Tibial nerve (tissue), 4 donors: Measurements from ENCODE around the gene RPP30. TPM values are rescaled to one million over a fixed set of nuclear protein-coding genes. Genes with fewer than 3 reads are reported as not detected.

Experiments
- DNase-seq, 2 donors: peaks; one replicate each; pipeline ENCODE4 v3.0.0-alpha.2; 2019; ENCODE audit warnings: low spot score in 2 of 2
- H3K27ac ChIP-seq, 4 donors: fragments of 200-600 bp; sonication (generic) in 3 of 4; one replicate each; pipeline ENCODE4 v1.5.1; 2017 to 2019; ENCODE audit warnings: mild to moderate bottlenecking in 1 of 4
- H3K27me3 ChIP-seq, 2 donors: fragments of 200-600 bp; sonication (generic) in 1 of 2; one replicate each; pipeline versions ENCODE4 v1.5.1 to v1.6.0; 2017 to 2019
- H3K36me3 ChIP-seq, 3 donors: fragments of 200-600 bp; sonication (generic); one replicate each; pipeline ENCODE4 v1.5.1; 2018 to 2019
- H3K4me1 ChIP-seq, 4 donors: fragments of 200-600 bp; sonication (generic) in 3 of 4; one replicate each; pipeline ENCODE4 v1.5.1; 2017 to 2019
- H3K4me3 ChIP-seq, 4 donors: fragments of 200-600 bp; sonication (generic) in 3 of 4; one replicate each; pipeline ENCODE4 v1.5.1; 2017 to 2019; ENCODE audit warnings: mild to moderate bottlenecking in 1 of 4, moderate library complexity in 1 of 4
- H3K9me3 ChIP-seq, 4 donors: fragments of 200-600 bp; sonication (generic) in 3 of 4; one replicate each; pipeline ENCODE4 v1.5.1; 2017 to 2019
- CTCF ChIP-seq, 5 experiments: fragments of 200-600 bp in 3 of 5; fragments of 450-650 bp in 2 of 5; sonication (generic) in 3 of 5; IDR thresholded peaks; one replicate each; pipeline ENCODE4 v1.5.1; 2016 to 2019; ENCODE audit warnings: antibody characterized with exemption in 5 of 5, mild to moderate bottlenecking in 3 of 5, moderate library complexity in 2 of 5
- EP300 ChIP-seq, 2 donors: sonication (generic); formaldehyde crosslinking; IDR thresholded peaks; one replicate each; pipeline ENCODE4 v1.6.1; 2017; ENCODE audit warnings: antibody characterized with exemption in 2 of 2, mild to moderate bottlenecking in 1 of 2
- POLR2A ChIP-seq, 2 donors: fragments of 450-650 bp; IDR thresholded peaks; one replicate each; pipeline ENCODE4 v1.6.1; 2017; ENCODE audit warnings: antibody characterized with exemption in 2 of 2, mild to moderate bottlenecking in 2 of 2, moderate library complexity in 2 of 2
- WGBS, 2 donors: methylation state at CpG; one replicate each; pipeline ENCODE4 v1.1.5; 2018; 5-methylcytosine and 5-hydroxymethylcytosine counted together
- total RNA-seq, 4 donors: library from RNA; depleted of rRNA; stranded (reverse); fragments of >200 nt; gene quantifications; one replicate each; pipeline ENCODE4 v1.1.0, GENCODE V29; 2016

Gene RPP30
- total RNA-seq, 4 donors from 2014 or later: 19.4 to 46.5 (median 35.2) TPM

DNA sequence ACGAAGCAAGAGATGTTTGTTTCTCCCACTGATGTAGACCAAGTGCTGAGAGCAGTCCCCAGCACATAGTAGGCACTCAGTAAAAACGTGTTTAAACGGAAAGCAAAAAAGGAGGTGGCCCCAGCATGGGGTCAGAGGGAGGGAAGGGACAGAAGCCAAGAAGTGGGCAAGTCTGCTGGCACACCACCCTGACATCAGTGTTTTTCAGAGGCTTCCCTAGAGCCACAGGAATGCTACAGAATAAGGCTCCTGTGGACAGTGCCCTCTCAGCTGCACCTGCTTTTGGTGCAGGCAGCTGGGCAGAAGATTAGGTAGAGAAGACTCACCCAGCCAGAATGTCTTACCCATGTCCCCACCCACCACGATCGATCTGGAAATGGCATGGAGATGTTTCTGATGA is 57.4 kb downstream of the RPP30 start:
- 65 to 74% methylated on average over 5 of the region's 5 CpGs for WGBS, 2 donors
- Histone ChIP-seq H3K9me3 (no peaks in the 10 kb centered on the region), H3K4me1 (peaks cover 0 to 27% (median 0%) of the 10 kb centered on the region in 4 donors), H3K4me3 (no peak overlapping the region), H3K36me3 (no peaks in the 10 kb centered on the region), H3K27ac (peak overlapping the region in 1 of 4 donors; percentile 72), H3K27me3 (no peaks in the 10 kb centered on the region)
- no peak for TF ChIP-seq EP300 (IDR thresholded peaks at IDR 0.05)
- TF ChIP-seq POLR2A (IDR thresholded peaks at IDR 0.05): no peak
- TF ChIP-seq CTCF (IDR thresholded peaks at IDR 0.05): no peak
- DNase-seq: no peak

DNA sequence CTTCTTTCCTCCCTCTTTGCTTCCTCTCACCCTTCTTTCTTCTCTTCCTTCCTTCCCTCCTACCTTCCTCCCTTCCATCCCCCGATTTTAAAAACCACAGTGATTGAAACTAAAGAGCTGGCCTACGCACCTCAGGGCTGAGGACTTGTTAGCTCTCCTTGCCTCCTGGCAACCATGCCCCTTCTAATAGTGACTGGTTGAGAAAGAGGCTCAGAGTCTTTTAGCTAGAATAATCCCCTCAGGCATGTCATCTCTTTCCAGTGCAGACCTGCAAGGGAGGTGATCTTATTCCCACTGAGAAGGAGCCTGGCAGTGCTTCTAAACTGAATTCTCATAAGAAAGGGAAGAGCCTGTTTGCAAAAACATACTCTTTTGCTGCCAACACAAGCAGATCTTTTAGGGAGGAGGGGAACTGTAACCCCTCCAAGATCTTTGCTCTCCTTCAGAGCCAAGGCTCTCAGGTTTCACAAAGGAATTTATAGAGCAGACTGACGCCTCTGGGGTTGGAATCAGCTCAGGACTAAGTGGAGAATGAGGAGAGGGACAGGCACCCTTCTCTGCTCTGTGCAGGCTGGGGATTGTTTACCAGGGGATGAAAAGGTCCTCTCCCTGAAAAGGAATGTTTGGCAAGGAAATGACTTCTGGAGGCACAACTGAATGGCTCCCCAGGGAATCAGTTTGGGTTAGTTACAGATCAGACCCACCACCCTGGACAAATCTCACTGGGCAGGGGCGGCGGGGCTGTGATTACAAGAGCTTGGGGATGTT is 58.5 kb downstream of the RPP30 start:
- 31 to 42% methylated on average over 5 of the region's 5 CpGs for WGBS, 2 donors

GRCh38 chr10:90930971-90931871 is 59.4 kb downstream of the RPP30 start:
- Histone ChIP-seq H3K9me3 (no peaks in the 10 kb centered on the region), H3K36me3 (no peaks in the 10 kb centered on the region), H3K4me1 (peaks cover 0 to 27% (median 0%) of the 10 kb centered on the region in 4 donors), H3K27ac (peak overlapping the region in 3 of 4 donors; percentile 40 to 72 (median 69)), H3K27me3 (no peaks in the 10 kb centered on the region), H3K4me3 (no peak overlapping the region)
- TF ChIP-seq POLR2A (IDR thresholded peaks at IDR 0.05) (no peak), CTCF (IDR thresholded peaks at IDR 0.05) (no peak), EP300 (IDR thresholded peaks at IDR 0.05) (no peak)
- peak in 1 of 2 donors; percentile 7 for DNase-seq
- WGBS, 2 donors: 52 to 54% methylated on average over 6 of the region's 6 CpGs

More for the DNA sequence above, 58.5 kb downstream of the RPP30 start:
- Histone ChIP-seq H3K36me3 (no peaks in the 10 kb centered on the region), H3K4me3 (no peak overlapping the region), H3K4me1 (peaks cover 0 to 27% (median 0%) of the 10 kb centered on the region in 4 donors), H3K9me3 (no peaks in the 10 kb centered on the region), H3K27ac (peak overlapping the region in 3 of 4 donors; percentile 40 to 72 (median 69)), H3K27me3 (no peaks in the 10 kb centered on the region)
- TF ChIP-seq EP300 (IDR thresholded peaks at IDR 0.05): peak in 1 of 2 donors; percentile 20
- no peak for TF ChIP-seq POLR2A (IDR thresholded peaks at IDR 0.05)
- DNase-seq: no peak

DNA sequence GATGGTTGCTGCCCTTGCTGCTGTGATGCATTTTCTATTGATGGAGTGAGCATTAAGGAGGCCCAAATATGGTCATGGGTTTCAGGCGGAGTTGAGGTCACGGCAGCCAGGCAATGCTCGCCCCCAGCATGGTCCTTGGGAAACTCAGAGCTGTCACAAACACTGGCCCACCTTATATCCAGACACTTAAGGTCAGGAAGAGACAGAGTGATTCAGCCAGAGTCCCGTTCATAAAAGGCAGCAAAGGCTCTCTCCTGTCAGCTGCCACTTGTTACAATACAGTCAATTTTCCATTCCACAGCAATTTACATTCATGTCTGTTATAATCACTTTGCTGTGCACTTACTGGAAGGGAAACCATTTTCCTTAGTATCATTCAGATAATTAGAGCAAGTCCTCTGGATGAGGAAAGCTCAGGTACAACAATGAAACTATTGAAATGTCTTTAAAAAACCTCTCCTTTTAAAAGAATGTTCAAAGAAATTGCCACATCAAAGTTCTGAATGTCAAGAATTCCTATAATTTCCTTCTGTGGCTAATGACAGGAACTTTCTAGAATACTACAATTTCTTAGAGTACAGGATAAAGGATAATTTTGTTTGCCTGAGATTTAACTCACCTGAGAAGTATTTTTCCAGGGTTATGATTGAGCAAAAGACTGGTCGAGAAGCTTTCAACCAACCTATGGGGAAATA is 64.0 kb downstream of the RPP30 start:
- Histone ChIP-seq H3K4me3 (no peak overlapping the region), H3K27ac (no peak overlapping the region), H3K4me1 (peaks cover 0 to 9% (median 0%) of the 10 kb centered on the region in 4 donors), H3K36me3 (no peaks in the 10 kb centered on the region), H3K9me3 (no peaks in the 10 kb centered on the region), H3K27me3 (no peaks in the 10 kb centered on the region)
- 46 to 47% methylated on average over 5 of the region's 5 CpGs for WGBS, 2 donors
- TF ChIP-seq CTCF (IDR thresholded peaks at IDR 0.05) (no peak), POLR2A (IDR thresholded peaks at IDR 0.05) (no peak), EP300 (IDR thresholded peaks at IDR 0.05) (no peak)
- DNase-seq: no peak

GRCh38 chr10:90936276-90936659 is 64.5 kb downstream of the RPP30 start:
- H3K36me3 ChIP-seq: no peaks in the 10 kb centered on the region
- no peak overlapping the region for H3K27ac ChIP-seq
- H3K4me3 ChIP-seq: no peak overlapping the region
- no peaks in the 10 kb centered on the region for H3K9me3 ChIP-seq
- H3K4me1 ChIP-seq: peaks cover 0 to 4% (median 0%) of the 10 kb centered on the region in 4 donors
- no peaks in the 10 kb centered on the region for H3K27me3 ChIP-seq
- TF ChIP-seq EP300 (IDR thresholded peaks at IDR 0.05) (no peak), CTCF (IDR thresholded peaks at IDR 0.05) (no peak), POLR2A (IDR thresholded peaks at IDR 0.05) (no peak)
- DNase-seq: no peak
- WGBS, 2 donors: 71 to 77% methylated on average over 2 of the region's 2 CpGs
